Stimulated activated naive B cell treated with anti-CD40 and anti-IgM and Interleukin-4, amounts not matched to agents 10 μg/mL and 1 μg/mL and 100 μg/mL, for 72 hours (primary cell): ENCODE data around the gene PSMB2.

Source experiments
- ATAC-seq, 2 donors: fragments of 150-1000 bp; cut with Tn5 transposase; replicated peaks; 2 replicates each; pipeline ENCODE4 v1.10.0; 2021; ENCODE audit warnings: moderate library complexity in 1 of 2
- DNase-seq: peaks from one replicate; pipeline ENCODE4 v3.0.0; 2021
- H3K27ac Mint-ChIP-seq: one replicate; pipeline ENCODE4 v1.8.0; 2022; ENCODE audit warnings: mild to moderate bottlenecking, mixed read lengths
- H3K27me3 Mint-ChIP-seq, 2 donors: one replicate each; pipeline ENCODE4 v1.8.0; 2022; ENCODE audit warnings: mixed read lengths in 2 of 2
- H3K36me3 Mint-ChIP-seq, 2 donors: one replicate each; pipeline ENCODE4 v1.8.0; 2022; ENCODE audit warnings: mixed read lengths in 2 of 2, mild to moderate bottlenecking in 1 of 2
- H3K4me1 Mint-ChIP-seq, 2 donors: one replicate each; pipeline ENCODE4 v1.8.0; 2022; ENCODE audit warnings: mixed read lengths in 2 of 2, mild to moderate bottlenecking in 1 of 2
- H3K4me3 Mint-ChIP-seq, 2 donors: one replicate each; pipeline ENCODE4 v1.8.0; 2022; ENCODE audit warnings: mild to moderate bottlenecking in 2 of 2, mixed read lengths in 2 of 2, moderate library complexity in 1 of 2
- H3K9me3 Mint-ChIP-seq, 2 donors: one replicate each; pipeline ENCODE4 v1.8.0; 2022; ENCODE audit warnings: mixed read lengths in 2 of 2, mild to moderate bottlenecking in 1 of 2

Gene PSMB2

GRCh38 chr1:35564884-35565741 lies 76.2 kb downstream of the PSMB2 start:
- Mint-ChIP-seq H3K4me1 (peaks cover 16 to 33% of the 10 kb centered on the region in 2 donors), H3K27ac (no peak overlapping the region)
- DNase-seq = no peak

GRCh38 chr1:35564037-35564883 lies 77.1 kb downstream of the PSMB2 start:
- no peak overlapping the region for H3K27ac Mint-ChIP-seq

More at GRCh38 chr1:35564884-35565741, 76.2 kb downstream of the PSMB2 start:
- peaks cover 9 to 16% of the 10 kb centered on the region in 2 donors for H3K36me3 Mint-ChIP-seq
- no peaks in the 10 kb centered on the region for H3K27me3 Mint-ChIP-seq
- no peak for ATAC-seq
- H3K9me3 Mint-ChIP-seq = no peaks in the 10 kb centered on the region
- no peak overlapping the region for H3K4me3 Mint-ChIP-seq

GRCh38 chr1:35563166-35563565 lies 78.2 kb downstream of the PSMB2 start:
- H3K27ac Mint-ChIP-seq = peak overlapping the region; percentile 26
- no peaks in the 10 kb centered on the region for H3K9me3 Mint-ChIP-seq
- peaks cover 24 to 43% of the 10 kb centered on the region in 2 donors for H3K4me1 Mint-ChIP-seq
- peaks cover 12 to 20% of the 10 kb centered on the region in 2 donors for H3K36me3 Mint-ChIP-seq
- DNase-seq (no peak), ATAC-seq (no peak)
- no peaks in the 10 kb centered on the region for H3K27me3 Mint-ChIP-seq
- H3K4me3 Mint-ChIP-seq = peak overlapping the region in 1 of 2 donors; percentile 26

More at GRCh38 chr1:35564037-35564883, 77.1 kb downstream of the PSMB2 start:
- H3K4me1 Mint-ChIP-seq = peaks cover 21 to 39% of the 10 kb centered on the region in 2 donors
- H3K9me3 Mint-ChIP-seq = no peaks in the 10 kb centered on the region
- peaks cover 11 to 20% of the 10 kb centered on the region in 2 donors for H3K36me3 Mint-ChIP-seq
- DNase-seq (peak; percentile 51), ATAC-seq (peak; percentile 79 to 83)
- H3K27me3 Mint-ChIP-seq = no peaks in the 10 kb centered on the region
- H3K4me3 Mint-ChIP-seq = no peak overlapping the region

GRCh38 chr1:35561972-35562680 lies 79.2 kb downstream of the PSMB2 start:
- no peaks in the 10 kb centered on the region for H3K9me3 Mint-ChIP-seq
- peaks cover 27 to 47% of the 10 kb centered on the region in 2 donors for H3K4me1 Mint-ChIP-seq
- ATAC-seq = no peak
- H3K27ac Mint-ChIP-seq = no peak overlapping the region
- no peak overlapping the region for H3K4me3 Mint-ChIP-seq
- no peak for DNase-seq
- H3K27me3 Mint-ChIP-seq = no peaks in the 10 kb centered on the region
- H3K36me3 Mint-ChIP-seq = peaks cover 15 to 20% of the 10 kb centered on the region in 2 donors

GRCh38 chr1:35561297-35561971 lies 79.9 kb downstream of the PSMB2 start:
- no peak overlapping the region for H3K4me3 Mint-ChIP-seq
- no peaks in the 10 kb centered on the region for H3K27me3 Mint-ChIP-seq
- DNase-seq (no peak), ATAC-seq (no peak)
- H3K4me1 Mint-ChIP-seq = peaks cover 30 to 51% of the 10 kb centered on the region in 2 donors
- H3K9me3 Mint-ChIP-seq = no peaks in the 10 kb centered on the region
- no peak overlapping the region for H3K27ac Mint-ChIP-seq
- peaks cover 15% of the 10 kb centered on the region in 2 donors for H3K36me3 Mint-ChIP-seq

- no peak overlapping the region for H3K27ac Mint-ChIP-seq
- H3K9me3 Mint-ChIP-seq = no peaks in the 10 kb centered on the region
- no peak for DNase-seq
- peaks cover 13 to 15% of the 10 kb centered on the region in 2 donors for H3K36me3 Mint-ChIP-seq
- H3K27me3 Mint-ChIP-seq = no peaks in the 10 kb centered on the region
- H3K4me3 Mint-ChIP-seq = no peak overlapping the region
- no peak for ATAC-seq
- peaks cover 37 to 60% of the 10 kb centered on the region in 2 donors for H3K4me1 Mint-ChIP-seq
Observed at GRCh38 chr1:35560256-35561225, 80.8 kb downstream of the PSMB2 start.

GRCh38 chr1:35559317-35559944 lies 81.9 kb downstream of the PSMB2 start:
- H3K9me3 Mint-ChIP-seq = no peaks in the 10 kb centered on the region
- peak overlapping the region in 1 of 2 donors; percentile 4 for H3K4me3 Mint-ChIP-seq
- no peaks in the 10 kb centered on the region for H3K27me3 Mint-ChIP-seq
- DNase-seq (no peak), ATAC-seq (no peak)
- peak overlapping the region; percentile 75 for H3K27ac Mint-ChIP-seq
- H3K4me1 Mint-ChIP-seq = peaks cover 42 to 64% of the 10 kb centered on the region in 2 donors
- H3K36me3 Mint-ChIP-seq = peaks cover 8 to 13% of the 10 kb centered on the region in 2 donors

GRCh38 chr1:35558374-35559316 lies 82.7 kb downstream of the PSMB2 start:
- Mint-ChIP-seq H3K27ac (peak overlapping the region; percentile 98), H3K4me1 (peaks cover 39 to 58% of the 10 kb centered on the region in 2 donors), H3K9me3 (no peaks in the 10 kb centered on the region), H3K27me3 (no peaks in the 10 kb centered on the region), H3K36me3 (peaks cover 7 to 9% of the 10 kb centered on the region in 2 donors), H3K4me3 (peak overlapping the region; percentile 92 to 99)
- ATAC-seq (no peak), DNase-seq (no peak)

- H3K27me3 Mint-ChIP-seq = no peaks in the 10 kb centered on the region
- no peaks in the 10 kb centered on the region for H3K9me3 Mint-ChIP-seq
- H3K4me3 Mint-ChIP-seq = peak within 1 kb of the TSS; percentile 92 to 99
- peaks cover 10 to 12% of the 10 kb centered on the region in 2 donors for H3K36me3 Mint-ChIP-seq
- DNase-seq (peak; percentile 94), ATAC-seq (peak; percentile 93 to 95)
- peaks cover 41 to 54% of the 10 kb centered on the region in 2 donors for H3K4me1 Mint-ChIP-seq
- H3K27ac Mint-ChIP-seq = peak within 1 kb of the TSS; percentile 98
Observed at GRCh38 chr1:35557611-35558373, 83.5 kb downstream of the PSMB2 start, which contains the start of gene NCDN. Gene NCDN, plus strand, starts transcription at chr1:35557799. Its CDS starts 392 bp downstream, at chr1:35558191.

- Mint-ChIP-seq H3K9me3 (no peaks in the 10 kb centered on the region), H3K27ac (peak within 1 kb of the TSS; percentile 98), H3K4me3 (peak within 1 kb of the TSS; percentile 92 to 99), H3K4me1 (peaks cover 39 to 54% of the 10 kb centered on the region in 2 donors), H3K27me3 (no peaks in the 10 kb centered on the region), H3K36me3 (peaks cover 16% of the 10 kb centered on the region in 2 donors)
- ATAC-seq (peak; percentile 79 to 82), DNase-seq (peak; percentile 28)
Observed at GRCh38 chr1:35557118-35557610, 84.2 kb downstream of the PSMB2 start, which contains the start of gene KIAA0319L. Gene KIAA0319L, minus strand, starts transcription at chr1:35557403. Its CDS starts 2,912 bp downstream, at chr1:35554491.
